ENCODE data around the gene ARL6.

ARL6 gene, protein sequence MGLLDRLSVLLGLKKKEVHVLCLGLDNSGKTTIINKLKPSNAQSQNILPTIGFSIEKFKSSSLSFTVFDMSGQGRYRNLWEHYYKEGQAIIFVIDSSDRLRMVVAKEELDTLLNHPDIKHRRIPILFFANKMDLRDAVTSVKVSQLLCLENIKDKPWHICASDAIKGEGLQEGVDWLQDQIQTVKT

DNA sequence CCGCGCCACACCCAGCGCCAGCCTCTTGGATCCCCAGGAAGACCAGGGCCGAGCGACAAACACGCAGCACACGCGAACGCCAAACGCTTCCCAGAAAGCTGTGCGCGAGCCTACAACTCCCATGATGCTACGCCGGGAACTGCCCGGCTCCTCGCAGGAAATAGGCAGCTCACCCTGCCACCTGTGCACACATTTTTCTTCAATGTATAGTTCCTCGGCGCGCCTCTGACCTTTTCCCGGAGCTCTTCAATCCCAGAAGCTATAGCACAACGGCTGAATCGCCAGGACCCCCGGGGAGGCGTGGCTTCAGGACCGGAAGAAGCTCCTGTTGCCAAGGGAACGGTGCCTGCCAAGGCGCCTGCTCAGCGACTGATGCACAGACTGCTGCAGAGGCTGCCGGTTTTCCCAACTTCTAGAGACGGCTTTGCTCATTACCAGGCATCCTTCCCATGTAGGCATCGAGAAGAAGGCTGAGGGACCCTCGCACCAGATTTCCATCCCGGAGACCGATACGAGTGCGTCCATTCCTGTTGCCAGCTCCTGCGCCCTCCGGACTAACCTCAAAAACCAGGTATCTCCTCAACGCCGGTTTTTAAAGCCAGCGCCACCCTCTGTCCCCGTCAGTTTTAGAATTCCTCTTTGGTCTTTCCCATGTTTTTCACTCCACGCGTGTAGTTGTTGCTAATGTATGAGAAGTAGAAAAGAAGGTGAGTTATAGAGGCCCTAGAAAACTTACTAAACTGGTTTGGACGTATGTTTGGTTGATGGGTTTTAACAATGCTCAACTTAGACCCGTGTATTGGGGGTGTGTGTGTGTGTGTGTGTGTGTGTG, at the start of gene ARL6:
Gene ARL6, plus strand, starts transcription at position 352 of the 832 bp plus-strand sequence. CDS start 3,350 bp downstream, outside the sequence.
- peak; percentile 89 for DNase-seq (ENCODE audit: low spot score)

DNA sequence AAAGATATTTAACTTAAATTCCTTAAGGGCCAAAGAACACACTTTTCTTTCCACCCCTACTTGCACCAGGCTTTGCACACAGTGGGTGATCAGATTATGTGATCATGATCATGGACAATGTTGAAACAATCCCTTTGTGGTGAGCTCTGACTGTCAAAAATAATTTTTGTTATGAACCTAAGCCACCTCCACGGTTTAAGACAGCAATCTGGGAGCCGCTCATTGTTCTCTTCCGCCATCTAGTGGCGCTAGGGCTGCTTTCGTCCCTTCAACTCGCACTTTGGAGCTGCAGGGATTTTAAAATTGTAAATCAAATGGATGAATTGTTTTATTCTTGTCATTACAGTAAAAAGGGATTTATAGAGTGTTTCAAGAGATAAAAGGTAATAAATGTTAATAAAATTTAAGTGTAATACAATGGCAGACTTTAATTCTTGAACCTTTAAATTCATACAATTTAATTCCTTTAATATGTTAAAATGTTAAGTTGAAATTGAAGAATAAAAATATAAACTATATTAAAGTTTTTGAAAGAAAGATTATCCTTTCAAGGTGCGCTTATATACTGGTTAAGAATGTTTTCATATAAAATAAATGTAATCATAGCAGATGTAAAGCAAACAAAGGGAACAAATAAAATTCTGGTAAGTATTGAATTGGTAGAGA, 45.3 kb upstream of the ARL6 start:
- peak; percentile 82 for DNase-seq (ENCODE audit: low spot score)

DNA sequence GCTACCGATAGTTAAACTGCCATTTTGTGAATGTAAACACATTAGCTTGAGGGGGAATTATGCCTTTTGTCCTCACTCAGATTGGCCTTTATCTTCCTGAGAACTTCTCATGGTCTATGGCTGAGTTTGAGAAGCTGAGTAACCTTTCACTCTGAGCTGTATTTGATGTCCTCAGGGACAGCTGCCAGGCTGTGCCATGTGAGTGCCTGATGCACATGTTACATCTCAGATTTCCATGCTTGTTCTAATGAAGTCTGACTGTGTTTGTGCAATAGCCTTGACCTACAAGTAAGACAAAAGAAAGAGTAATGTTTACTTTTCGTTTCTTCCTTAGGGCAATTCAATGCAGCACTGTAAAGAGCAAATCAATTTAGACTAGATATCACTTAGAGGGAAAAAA, 44.1 kb upstream of the ARL6 start:
- DNase-seq (ENCODE audit: low spot score), result no peak

DNA sequence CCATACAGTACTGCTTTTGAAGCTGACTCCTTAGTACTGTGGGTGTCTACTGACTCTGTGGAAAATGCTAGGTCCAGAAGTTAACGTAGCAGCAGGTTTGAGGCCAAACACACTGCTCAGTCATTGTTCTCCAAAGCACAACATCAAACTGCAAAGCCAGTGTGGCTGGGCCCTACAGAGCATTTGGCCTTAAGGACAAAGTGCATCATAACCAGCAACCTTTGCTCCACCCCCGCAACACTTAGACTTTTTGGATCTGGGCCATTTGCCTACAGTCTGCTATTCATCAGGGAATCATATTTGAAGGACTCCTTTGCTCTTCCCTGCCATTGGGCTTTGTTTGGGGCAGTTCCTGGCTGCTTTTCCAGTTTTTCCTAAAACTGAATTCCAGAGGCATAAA, 43.1 kb upstream of the ARL6 start:
- no peak for DNase-seq (ENCODE audit: low spot score)

DNA sequence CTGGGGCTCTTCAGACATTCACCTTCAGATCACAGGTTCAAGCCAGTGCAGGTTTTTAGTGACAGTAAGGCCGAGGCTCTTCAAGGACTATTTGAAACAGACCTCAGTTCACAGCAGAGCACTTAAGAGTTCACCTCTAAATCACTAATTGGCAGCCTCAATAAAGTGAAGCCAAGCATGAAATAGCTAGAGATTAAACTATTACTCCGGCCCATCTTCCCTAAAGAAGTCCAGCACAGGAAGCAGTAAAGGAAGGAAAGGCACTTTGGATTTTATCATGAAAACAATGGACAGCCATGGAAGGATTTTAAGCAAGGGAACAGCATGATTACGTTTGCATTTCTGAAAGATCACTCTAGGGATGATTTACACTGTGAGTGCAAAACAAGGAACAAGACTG, 27.6 kb upstream of the ARL6 start:
- DNase-seq (ENCODE audit: low spot score), result no peak

DNA sequence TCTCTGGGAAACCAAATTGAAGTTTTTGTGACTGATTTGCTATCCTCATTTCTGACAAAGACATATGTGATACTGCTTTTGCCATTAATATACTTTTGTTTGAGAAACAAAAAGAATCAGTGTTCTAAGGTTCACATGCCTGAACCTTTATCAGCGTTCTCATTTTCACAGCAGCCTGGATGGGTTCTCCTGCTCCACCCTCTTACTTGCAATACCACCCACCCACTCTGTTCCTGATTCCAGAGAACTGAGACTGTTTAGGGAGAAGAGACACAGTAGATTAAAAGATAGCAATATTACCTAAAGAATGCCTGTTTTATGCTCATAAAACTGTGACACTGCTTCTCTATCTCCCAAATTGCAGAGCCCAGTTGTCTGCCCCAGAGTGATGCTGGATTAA, 25.8 kb upstream of the ARL6 start:
- no peak for DNase-seq (ENCODE audit: low spot score)

DNA sequence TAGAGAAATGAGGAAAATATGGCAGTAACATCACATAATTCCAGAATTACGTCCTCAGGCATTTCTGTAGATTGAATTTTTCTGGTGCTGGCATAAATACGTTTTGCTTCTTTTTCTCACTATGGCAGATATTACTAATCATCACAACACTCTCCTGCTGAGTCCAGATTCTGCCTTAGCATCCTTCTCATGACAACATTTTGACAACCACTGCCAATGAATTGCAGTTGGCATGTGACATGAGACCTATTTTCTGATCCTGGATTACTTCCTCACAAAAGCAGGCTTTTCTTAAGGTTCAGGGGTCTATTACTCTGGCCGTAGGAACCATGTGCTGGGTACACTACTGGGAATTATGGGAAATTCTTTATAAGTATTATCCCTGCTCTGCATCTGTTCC, 22.5 kb upstream of the ARL6 start:
- no peak for DNase-seq (ENCODE audit: low spot score)

DNA sequence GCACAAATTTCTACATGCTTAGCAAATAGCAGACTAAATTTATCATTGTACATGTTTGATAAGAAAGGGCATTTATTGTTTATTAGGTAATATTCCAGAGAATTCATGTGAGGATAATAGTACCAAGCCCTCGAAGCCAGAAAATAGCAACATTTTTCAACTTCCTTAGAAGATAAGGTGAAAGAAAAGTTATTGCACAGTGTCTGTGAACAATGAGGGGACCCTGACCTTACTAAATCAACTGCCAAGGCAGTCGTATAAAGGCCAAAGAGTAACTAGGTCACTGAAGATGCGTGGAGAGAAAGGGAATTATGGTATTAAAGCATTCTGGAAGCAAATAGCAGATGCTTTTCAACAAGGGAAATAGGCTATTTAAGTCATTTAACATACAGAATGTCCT, 20.3 kb upstream of the ARL6 start:
- DNase-seq (ENCODE audit: low spot score), result no peak

DNA sequence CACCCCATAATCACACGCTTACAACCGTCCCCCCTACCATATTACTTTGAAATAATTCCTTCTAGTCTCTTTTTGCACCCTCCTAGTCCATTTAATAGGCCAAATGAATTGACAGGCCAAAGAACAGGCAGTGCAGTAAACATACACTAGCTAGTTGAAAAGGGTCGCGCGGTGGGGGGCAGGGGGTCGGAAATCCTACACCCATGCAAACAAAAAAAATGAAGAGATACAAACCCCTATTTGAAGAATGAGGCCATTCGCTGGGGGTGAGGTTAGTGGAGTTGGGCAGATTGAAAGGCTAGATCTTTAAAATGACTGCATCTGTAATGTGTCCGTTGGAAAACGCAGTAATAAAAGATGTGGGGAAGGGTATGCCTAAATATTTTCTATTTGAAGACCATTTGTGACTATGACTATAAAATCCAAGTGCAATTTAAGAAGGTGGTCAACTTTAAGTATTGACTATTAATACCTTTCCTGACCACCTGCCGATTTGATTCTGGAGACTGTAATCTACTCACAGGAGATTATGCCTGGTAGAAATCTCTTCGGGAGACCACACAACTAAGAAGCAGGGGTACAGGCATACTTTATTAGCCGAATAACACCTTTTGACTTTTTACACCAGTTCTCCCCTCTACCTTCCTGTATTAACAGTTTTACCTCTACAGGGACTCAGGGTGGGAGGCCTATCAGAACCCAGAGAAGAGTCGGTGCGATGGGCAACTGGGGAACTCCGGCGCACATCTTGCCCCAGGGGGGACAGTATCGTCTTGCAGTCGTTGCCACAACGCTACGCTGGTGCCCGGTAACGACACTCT, 762 bp upstream of the ARL6 start:
- DNase-seq (ENCODE audit: low spot score), result peak; percentile 20

DNA sequence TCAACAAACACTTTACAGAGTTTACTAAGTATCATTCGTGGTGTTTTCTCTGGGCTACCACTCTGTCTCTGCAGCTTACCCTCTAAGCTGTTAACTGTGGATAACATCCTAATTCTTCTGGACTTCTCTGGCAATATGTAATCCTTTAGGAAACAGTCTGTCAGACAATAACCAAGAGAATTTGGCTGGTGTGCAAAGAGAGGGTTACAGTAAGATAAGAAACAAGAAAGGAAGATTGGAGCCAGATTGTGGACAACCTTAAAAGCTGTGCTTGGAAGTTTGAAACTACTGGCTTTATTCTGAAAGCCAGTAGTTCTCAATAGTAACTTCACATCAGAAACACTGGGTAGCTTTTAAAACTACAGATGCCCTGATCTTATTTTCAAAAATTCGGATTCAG, 778 bp downstream of the ARL6 start:
- DNase-seq (ENCODE audit: low spot score), result peak; percentile 15

DNA sequence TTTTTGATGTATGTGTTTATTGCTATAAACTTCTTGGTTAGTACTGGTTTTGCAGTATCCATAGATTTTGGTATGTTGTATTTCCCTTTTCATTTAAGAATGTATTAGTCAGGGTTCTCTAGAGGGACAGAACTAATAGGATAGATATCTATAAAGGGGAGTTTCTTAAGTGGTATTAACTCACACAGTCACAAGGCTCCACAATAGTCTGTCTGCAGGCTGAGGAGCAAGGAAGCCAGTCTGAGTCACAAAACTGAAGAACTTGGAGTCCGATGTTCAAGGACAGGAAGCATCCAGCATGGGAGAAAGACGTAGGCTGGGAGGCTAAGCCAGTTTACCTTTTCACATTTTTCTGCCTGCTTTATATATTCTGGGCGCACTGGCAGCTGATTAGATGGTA, 8.4 kb downstream of the ARL6 start:
- no peak for DNase-seq (ENCODE audit: low spot score)

DNA sequence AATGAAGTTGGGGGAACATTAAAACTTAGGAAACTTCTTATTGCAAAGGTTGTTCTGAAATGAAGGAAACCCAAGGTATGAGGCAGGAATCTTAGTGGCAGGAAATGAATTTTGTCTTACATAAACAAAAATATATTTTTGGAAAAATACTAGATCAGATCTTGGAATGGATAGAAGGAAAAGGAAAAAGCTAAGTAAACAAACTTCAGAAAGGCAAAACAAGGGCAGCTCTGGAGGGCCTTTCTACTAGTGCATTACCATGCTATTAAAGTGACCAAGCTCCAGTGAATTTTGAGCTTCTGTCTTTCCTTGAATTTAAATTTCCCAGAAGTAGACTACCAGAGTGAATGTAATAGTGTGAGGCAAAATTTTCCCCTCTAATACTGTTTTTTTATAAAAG, 13.6 kb downstream of the ARL6 start:
- no peak for DNase-seq (ENCODE audit: low spot score)

DNA sequence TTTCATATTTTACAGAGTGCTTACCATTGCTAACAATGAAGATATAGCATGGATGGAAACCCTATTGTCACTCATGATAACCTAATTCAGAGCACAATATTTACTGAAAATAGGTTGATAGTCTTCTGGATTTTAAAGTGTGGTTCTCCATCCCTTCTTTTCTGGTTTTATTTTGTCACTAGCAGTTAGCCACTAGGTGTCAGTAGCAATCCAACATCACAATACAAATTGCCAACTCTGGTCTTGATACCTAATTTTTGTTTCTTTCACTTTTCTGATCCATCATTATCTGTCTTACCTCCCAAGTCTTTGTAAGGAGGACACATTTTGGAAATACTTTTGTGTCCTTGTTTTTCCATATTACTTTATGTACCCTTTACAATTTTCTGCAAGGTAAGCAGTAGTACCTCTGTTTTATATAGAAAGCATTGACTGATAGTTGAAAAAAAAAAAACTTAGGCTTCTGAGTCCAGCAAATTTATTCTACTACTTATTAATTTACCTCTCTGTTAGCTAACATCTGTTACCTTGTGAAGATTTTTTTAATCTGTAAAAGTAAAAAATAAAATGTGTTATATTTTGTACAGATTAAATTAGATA, 29.0 kb downstream of the ARL6 start:
- peak; percentile 38 for DNase-seq (ENCODE audit: low spot score)

DNA sequence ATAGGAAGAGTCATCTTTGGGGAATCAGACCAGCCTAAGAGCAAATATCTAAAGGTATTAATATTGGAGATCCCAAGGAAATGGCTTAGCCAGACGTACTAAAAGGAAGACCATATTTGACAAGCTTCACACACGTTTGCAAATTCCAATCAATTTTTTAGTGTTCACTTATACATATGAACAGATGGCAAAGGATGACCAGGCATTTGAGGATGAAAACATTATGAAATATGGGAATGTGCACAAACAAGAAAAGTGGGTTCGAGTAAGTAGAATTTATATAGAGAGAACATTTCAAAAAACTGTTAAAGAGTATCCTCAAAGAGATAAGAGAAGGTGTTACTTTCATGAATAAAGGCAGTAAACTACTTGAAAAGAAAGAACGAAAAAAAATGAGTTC, 31.4 kb downstream of the ARL6 start:
- DNase-seq (ENCODE audit: low spot score), result no peak

DNA sequence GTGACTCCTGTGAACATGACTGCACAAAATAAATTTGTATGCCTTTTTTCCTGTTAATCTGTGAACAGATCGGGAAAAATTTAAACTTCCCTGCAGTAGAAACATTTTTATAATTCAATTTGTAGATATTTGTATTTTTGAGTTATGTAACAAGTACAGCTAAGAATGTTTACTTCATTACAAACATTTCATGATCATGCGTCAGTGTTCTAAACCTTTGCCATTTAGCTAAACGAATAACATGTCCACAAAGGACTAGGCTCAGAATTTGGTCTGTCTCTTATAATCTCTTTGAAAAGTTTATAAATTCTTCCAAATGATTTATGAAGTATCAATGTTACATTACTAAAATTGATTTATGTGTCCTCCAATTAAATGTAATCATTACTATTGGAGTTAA, 39.9 kb downstream of the ARL6 start:
- no peak for DNase-seq (ENCODE audit: low spot score)

DNA sequence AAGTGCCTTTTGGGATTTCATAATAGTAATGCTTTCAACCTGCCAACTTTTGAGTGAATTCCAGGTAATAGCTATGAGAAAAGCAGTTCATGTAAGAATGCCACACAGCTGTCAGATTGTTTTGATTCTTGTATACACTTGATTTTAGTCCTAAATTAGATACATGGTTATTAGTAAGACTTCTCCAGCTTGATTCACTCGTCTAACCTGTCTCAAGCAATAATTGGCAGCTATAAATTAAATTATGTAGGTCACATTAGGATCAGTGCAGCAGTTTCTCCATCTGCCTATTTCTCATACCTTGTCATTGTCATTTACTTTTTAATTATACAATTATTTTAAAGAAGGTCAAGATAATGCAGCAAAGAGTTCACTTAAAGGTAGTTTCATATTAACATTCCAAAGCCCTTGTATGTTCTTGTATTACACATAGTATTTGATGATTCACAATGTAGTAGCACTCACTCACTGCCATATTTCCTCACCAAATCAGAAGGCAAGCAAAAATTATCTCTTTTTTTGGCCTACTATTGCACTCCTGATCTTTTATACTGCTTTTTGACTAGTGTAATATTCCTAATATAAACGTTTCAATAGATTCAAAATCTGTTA, 46.3 kb downstream of the ARL6 start:
- DNase-seq (ENCODE audit: low spot score), result no peak

DNA sequence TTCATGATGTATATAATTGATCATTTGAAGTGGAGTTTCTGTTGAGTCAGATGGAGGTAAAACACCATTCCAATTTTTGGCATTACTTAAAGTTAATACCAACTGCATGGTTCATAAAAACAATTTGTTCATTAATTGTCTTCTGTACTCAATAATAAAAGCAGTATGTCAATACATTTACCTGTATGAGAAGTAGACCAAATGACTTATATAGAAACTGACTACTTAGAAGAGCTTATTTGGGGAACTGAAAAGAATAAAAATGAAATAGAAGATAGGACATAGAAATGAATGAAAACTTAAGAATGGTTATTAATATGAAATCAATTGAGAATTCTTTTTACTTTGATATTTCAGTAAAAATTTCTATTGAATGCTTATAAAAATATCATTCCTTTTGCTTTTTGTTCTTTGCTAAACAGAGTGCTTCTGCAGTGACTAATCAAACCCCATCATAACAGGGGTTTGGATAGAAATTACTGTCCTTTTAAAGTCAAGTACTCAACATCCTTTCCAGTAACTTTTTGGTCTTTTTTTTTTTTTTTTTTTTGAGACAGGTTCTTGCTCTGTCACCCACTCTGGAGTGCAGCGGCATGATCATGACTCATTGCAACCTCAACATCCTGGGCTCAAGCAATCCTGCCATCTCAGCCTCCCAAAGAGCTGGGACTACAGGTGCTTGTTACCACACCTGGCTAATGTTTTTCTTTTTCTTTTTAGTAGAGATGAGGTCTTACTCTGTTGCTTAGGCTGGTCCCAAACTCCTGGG, 50.8 kb downstream of the ARL6 start:
- DNase-seq (ENCODE audit: low spot score), result no peak

DNA sequence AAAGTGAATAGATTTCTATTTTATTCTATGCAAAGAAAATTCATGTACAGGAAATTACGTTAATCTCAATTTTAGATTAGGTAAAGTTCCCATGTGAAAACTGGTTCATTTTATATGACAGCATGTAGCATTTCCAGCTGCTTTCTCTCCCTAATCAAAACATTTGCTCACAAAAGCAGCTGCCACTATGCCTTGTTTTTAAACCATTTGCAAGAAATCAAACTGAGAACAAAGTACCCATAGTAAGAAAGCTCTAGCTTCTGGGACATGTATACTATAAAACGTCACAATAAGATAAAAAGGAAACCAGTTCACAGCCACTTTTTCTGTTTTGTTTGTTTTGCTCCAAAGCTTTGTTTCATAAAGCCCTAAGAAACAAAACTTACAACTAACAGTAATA, 52.3 kb downstream of the ARL6 start:
- no peak for DNase-seq (ENCODE audit: low spot score)

DNA sequence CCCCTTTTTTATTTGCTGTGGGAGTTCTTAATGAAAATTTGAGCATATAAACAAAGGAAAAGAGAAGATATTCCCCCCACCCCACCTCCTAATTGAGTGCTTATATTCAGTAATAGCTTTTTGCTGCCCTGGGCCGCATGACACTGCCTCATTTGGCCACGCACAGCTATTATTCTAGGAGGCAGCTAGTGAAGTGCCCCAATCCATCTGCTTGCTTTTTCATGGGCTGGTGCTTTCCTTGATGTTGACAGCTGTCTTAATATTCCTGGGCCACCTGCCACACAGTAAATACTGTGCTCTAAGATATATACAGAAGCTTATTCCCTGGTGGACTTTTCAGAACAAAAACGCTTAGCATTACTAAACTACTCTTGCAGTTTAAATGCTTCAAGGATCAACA, 53.4 kb downstream of the ARL6 start:
- DNase-seq (ENCODE audit: low spot score), result peak; percentile 78

DNA sequence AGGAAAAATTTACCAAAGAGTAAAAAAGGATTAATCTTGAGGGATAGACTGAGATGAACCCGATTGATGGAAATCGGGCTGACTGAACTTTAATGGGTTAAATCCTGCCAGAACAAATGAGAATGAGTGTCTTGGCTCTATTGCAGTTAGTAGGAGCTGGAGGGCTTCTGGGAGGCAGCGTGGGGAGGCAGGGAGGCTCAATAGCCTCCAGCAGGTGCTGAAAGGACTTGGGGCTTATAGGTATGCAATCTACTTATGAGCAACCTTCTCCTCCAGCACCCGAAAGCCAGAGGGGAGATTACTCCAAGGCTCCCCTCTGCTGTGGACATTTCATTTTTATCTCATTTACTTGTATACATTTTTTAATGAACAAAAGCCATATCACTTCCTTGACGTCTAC, 56.2 kb downstream of the ARL6 start:
- DNase-seq (ENCODE audit: low spot score), result no peak

DNA sequence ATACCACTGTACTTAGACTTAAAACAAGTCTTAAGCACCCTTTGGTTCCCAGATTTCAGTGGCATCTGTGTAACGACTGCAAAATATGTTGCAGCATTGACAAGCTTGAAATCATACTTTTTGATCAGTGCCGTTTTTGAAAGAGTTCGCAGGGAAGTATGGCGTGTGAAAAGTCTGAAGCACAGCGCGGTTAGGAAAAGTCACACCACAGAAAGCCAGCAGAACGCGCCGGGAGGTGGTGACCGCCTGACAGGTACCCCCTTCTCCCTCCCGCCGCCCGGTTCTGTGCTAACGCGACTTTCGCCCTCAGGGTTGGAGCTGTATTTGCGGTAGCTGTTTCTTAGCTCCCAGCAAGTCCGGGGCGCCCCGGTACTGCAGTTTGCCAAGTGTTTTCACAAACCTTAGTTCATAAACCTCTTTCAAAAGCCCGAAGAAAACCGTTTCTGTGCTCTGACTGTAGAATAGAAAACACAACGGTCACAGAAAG, 56.8 kb downstream of the ARL6 start:
- DNase-seq (ENCODE audit: low spot score), result peak; percentile 61

All from D341Med (cell line).